Keratinocyte (primary cell): ENCODE data around the gene TBC1D20. TPM values are rescaled to one million over a fixed set of nuclear protein-coding genes. Genes with fewer than 3 reads are reported as not detected.

ENCODE experiments used
- DNase-seq: peaks from one replicate; pipeline ENCODE4 v3.0.0-alpha.2; 2011; ENCODE audit warnings: low read depth, missing footprints, low spot score
- FAIRE-seq: peaks from 2 replicates; lab custom pipeline; 2011; peaks lifted over from hg19 to GRCh38; lab: Jason Lieb, UNC
- H2AFZ ChIP-seq: 2 replicates; pipeline ENCODE4 v1.6.0; 2012; ENCODE audit warnings: low read length, control low read depth, inconsistent platforms; ENCODE audit not compliant: control insufficient read depth
- H3K27ac ChIP-seq: 2 replicates; pipeline ENCODE4 v1.5.1; 2011; ENCODE audit warnings: low read length; ENCODE audit not compliant: control insufficient read depth, insufficient read depth
- H3K27me3 ChIP-seq: 3 replicates; pipeline ENCODE4 v1.6.0; 2011; ENCODE audit warnings: low read length; ENCODE audit not compliant: control insufficient read depth, insufficient read depth; ENCODE audit errors: extremely low read depth
- H3K36me3 ChIP-seq, 2 experiments: 2 replicates in 1 of 2; 3 replicates in 1 of 2; pipeline ENCODE4 v1.5.1; 2011; ENCODE audit warnings: low read length in 2 of 2, mild to moderate bottlenecking in 1 of 2; ENCODE audit not compliant: control insufficient read depth in 2 of 2, insufficient read depth in 2 of 2; ENCODE audit errors: extremely low read depth in 1 of 2
- H3K4me1 ChIP-seq: 3 replicates; pipeline ENCODE4 v1.5.1; 2011; ENCODE audit warnings: low read length; ENCODE audit not compliant: control insufficient read depth, insufficient read depth; ENCODE audit errors: extremely low read depth
- H3K4me2 ChIP-seq: 3 replicates; pipeline ENCODE4 v1.6.0; 2011; ENCODE audit warnings: low read depth, low read length; ENCODE audit not compliant: control insufficient read depth, insufficient read depth; ENCODE audit errors: extremely low read depth
- H3K4me3 ChIP-seq, 3 experiments: fragments of 200-600 bp in 1 of 3; sonication (generic) in 1 of 3; 2 replicates in 2 of 3; 3 replicates in 1 of 3; pipeline ENCODE4 v1.5.1; 2011 to 2016; ENCODE audit warnings: low read length in 3 of 3, mild to moderate bottlenecking in 3 of 3, control low read depth in 2 of 3, inconsistent platforms in 1 of 3, low read depth in 1 of 3, mixed read lengths in 1 of 3, mixed run types in 1 of 3, moderate library complexity in 1 of 3; ENCODE audit not compliant: control insufficient read depth in 2 of 3, insufficient read depth in 2 of 3; ENCODE audit errors: extremely low read depth in 1 of 3
- H3K79me2 ChIP-seq: 2 replicates; pipeline ENCODE4 v1.6.0; 2012; ENCODE audit warnings: low read length; ENCODE audit not compliant: control insufficient read depth, insufficient read depth
- H3K9ac ChIP-seq: 3 replicates; pipeline ENCODE4 v1.6.0; 2011; ENCODE audit warnings: low read length; ENCODE audit not compliant: control insufficient read depth, insufficient read depth; ENCODE audit errors: extremely low read depth
- H3K9me1 ChIP-seq: 3 replicates; pipeline ENCODE4 v1.6.0; 2011; ENCODE audit warnings: low read length; ENCODE audit not compliant: control insufficient read depth, insufficient read depth; ENCODE audit errors: extremely low read depth
- H3K9me3 ChIP-seq: 2 replicates; pipeline ENCODE4 v1.5.1; 2012; ENCODE audit warnings: low read depth, low read length; ENCODE audit not compliant: control insufficient read depth
- H4K20me1 ChIP-seq: 3 replicates; pipeline ENCODE4 v1.6.0; 2011; ENCODE audit warnings: low read length; ENCODE audit not compliant: control insufficient read depth, insufficient read depth; ENCODE audit errors: extremely low read depth
- EZH2 ChIP-seq: IDR thresholded peaks from one replicate; pipeline ENCODE4 v1.6.1; 2012; ENCODE audit warnings: inconsistent platforms, mild to moderate bottlenecking, low read length, moderate library complexity
- dilution Hi-C: fragments of 300-500 bp; cut with MboI; formaldehyde crosslinking; loops from one replicate; pipeline ENCODE4 v1.7.0; 2020; ENCODE audit warnings: low sequenced_read_pairs; ENCODE audit not compliant: extremely low pct_ligation_motif_present
- polyA plus RNA-seq, 5 experiments: library from polyadenylated mRNA; depleted of rRNA in 3 of 5; stranded (reverse) in 3 of 5; stranded (forward) in 1 of 5; unstranded in 1 of 5; fragments of >200 nt; gene quantifications; 1 replicate in 1 of 5; 2 replicates in 3 of 5; 3 replicates in 1 of 5; pipeline versions ENCODE4 v1.2.1 to v1.2.3, GENCODE V29; 2011 to 2012; ENCODE audit warnings: missing spikeins in 2 of 5, low read depth in 1 of 5, low replicate concordance in 1 of 5
- TF ChIP-seq, protein P1 (sequence below), 3 experiments: IDR thresholded peaks in 1 of 3; conservative IDR thresholded peaks in 1 of 3; optimal IDR thresholded peaks in 1 of 3; 2 replicates in 2 of 3; 3 replicates in 1 of 3; pipeline versions ENCODE3 to v1.5.1; 2011; ENCODE audit warnings: low read length in 3 of 3, mild to moderate bottlenecking in 3 of 3, moderate library complexity in 2 of 3, control low read depth in 1 of 3, inconsistent platforms in 1 of 3; ENCODE audit not compliant: insufficient read depth in 2 of 3; ENCODE audit errors: extremely low read depth in 1 of 3

Gene TBC1D20
- polyA plus RNA-seq, 1 donor (not counting 4 experiments of a cell fraction or from before 2014, with no cell fraction given) = 24.5 TPM

DNA sequence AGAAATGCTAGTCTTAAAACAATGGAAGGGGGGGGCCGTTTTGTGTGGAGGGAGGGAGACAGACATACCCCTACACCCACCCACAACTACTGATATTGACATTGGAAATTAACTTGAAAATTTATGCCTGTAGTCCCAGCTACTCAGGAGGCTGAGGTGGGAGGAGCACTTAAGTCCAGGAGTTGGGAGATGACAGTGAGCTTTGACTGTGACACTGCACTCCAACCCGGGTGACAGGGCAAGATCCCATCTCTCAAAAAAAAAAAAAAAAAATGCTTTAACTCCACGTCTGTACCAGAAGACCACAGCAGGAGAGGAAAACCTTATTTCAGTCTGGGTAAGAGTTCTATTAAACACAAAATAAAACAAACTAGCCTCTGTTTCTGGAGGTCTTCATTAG, 2.2 kb downstream of the TBC1D20 start:
- dilution Hi-C loops = no loop called here
- TF ChIP-seq, protein P1, sequence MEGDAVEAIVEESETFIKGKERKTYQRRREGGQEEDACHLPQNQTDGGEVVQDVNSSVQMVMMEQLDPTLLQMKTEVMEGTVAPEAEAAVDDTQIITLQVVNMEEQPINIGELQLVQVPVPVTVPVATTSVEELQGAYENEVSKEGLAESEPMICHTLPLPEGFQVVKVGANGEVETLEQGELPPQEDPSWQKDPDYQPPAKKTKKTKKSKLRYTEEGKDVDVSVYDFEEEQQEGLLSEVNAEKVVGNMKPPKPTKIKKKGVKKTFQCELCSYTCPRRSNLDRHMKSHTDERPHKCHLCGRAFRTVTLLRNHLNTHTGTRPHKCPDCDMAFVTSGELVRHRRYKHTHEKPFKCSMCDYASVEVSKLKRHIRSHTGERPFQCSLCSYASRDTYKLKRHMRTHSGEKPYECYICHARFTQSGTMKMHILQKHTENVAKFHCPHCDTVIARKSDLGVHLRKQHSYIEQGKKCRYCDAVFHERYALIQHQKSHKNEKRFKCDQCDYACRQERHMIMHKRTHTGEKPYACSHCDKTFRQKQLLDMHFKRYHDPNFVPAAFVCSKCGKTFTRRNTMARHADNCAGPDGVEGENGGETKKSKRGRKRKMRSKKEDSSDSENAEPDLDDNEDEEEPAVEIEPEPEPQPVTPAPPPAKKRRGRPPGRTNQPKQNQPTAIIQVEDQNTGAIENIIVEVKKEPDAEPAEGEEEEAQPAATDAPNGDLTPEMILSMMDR (optimal IDR thresholded peaks at IDR 0.05 in 1 of 3, IDR thresholded peaks at IDR 0.05 in 1 of 3, conservative IDR thresholded peaks at IDR 0.05 in 1 of 3; ENCODE audit: extremely low read depth in 1 of 3, insufficient read depth in 2 of 3, low read length in 3 of 3) = no peak
- TF ChIP-seq EZH2 = no peak
- Histone ChIP-seq H3K9me3 (no peaks in the 10 kb centered on the region), H3K4me2 (peak overlapping the region; percentile 81), H4K20me1 (peaks cover 3% of the 10 kb centered on the region), H3K9ac (peak overlapping the region; percentile 24), H3K36me3 (no peaks in the 10 kb centered on the region), H3K27ac (peak overlapping the region; percentile 82), H3K4me3 (peak overlapping the region in 1 of 3 experiments; percentile 79), H3K27me3 (no peaks in the 10 kb centered on the region), H3K4me1 (peaks cover 21% of the 10 kb centered on the region), H3K79me2 (peaks cover 61% of the 10 kb centered on the region), H2AFZ (no peak overlapping the region), H3K9me1 (peaks cover 2% of the 10 kb centered on the region)
- FAIRE-seq = no peak
- DNase-seq = no peak

DNA sequence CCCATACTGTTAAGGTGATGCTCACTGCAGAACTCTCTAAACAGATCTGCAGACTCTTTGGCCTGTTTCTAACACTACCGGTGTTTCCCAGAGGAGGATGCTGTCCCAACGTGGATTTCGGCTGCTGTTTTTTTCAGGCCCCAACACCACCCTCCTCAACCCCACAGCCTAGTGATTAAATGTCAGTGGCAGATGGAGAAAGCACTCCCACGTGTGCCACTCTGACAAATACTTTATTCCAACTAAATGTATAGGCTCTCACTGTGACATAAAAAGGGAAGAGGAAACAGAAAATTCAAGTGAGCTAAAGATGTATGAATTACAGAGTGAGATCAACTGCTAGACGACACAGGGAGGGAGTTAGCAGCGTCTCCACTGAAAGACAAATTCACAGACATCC, 3.6 kb downstream of the TBC1D20 start:
- H3K79me2 ChIP-seq = peaks cover 71% of the 10 kb centered on the region
- no peak for DNase-seq
- no peak for FAIRE-seq
- H3K27me3 ChIP-seq = no peaks in the 10 kb centered on the region
- H3K9me1 ChIP-seq = peaks cover 2% of the 10 kb centered on the region
- no peak overlapping the region for H3K4me2 ChIP-seq
- H2AFZ ChIP-seq = no peak overlapping the region
- no peak overlapping the region for H3K4me3 ChIP-seq
- H3K36me3 ChIP-seq = no peaks in the 10 kb centered on the region
- no peak overlapping the region for H3K9ac ChIP-seq
- H3K9me3 ChIP-seq = no peaks in the 10 kb centered on the region
- TF ChIP-seq, protein P1 (optimal IDR thresholded peaks at IDR 0.05 in 1 of 3, IDR thresholded peaks at IDR 0.05 in 1 of 3, conservative IDR thresholded peaks at IDR 0.05 in 1 of 3; ENCODE audit: extremely low read depth in 1 of 3, insufficient read depth in 2 of 3, low read length in 3 of 3) = no peak
- TF ChIP-seq EZH2 = no peak
- peaks cover 21% of the 10 kb centered on the region for H3K4me1 ChIP-seq
- H3K27ac ChIP-seq = no peak overlapping the region
- peaks cover 6% of the 10 kb centered on the region for H4K20me1 ChIP-seq
- dilution Hi-C loops = no loop called here
